OCI-LY7 (cell line): ENCODE data around the gene CDK14. TPM values are rescaled to one million over a fixed set of nuclear protein-coding genes. Genes with fewer than 3 reads are reported as not detected.

ENCODE experiments used
- BruUV-seq: library from RNA; stranded (reverse); fragments of 400-500 nt; replicated peaks from 2 replicates; lab custom pipeline; 2021; lab: Mats Ljungman, UMichigan
- CTCF ChIA-PET: fragments of 300-600 bp; sonication (Branson Sonifier 250); formaldehyde crosslinking; loops from one replicate; lab custom pipeline; 2022; ENCODE audit warnings: antibody characterized with exemption; ENCODE audit not compliant: unreplicated experiment; lab: Charles Lee
- POLR2A ChIA-PET: fragments of 300-600 bp; sonication (Branson Sonifier 250); formaldehyde crosslinking; loops from one replicate; lab custom pipeline; 2022; ENCODE audit warnings: antibody characterized with exemption; lab: Charles Lee
- DNase-seq: peaks from one replicate; pipeline ENCODE4 v3.0.0-alpha.2; 2015; ENCODE audit warnings: low spot score
- H2AFZ ChIP-seq: fragments of 200-600 bp; sonication (generic), shearing (Covaris generic); 2 replicates; pipeline ENCODE4 v1.6.1; 2014; ENCODE audit warnings: mild to moderate bottlenecking, antibody characterized with exemption, low read length, moderate library complexity
- H3K27ac ChIP-seq: fragments of 200-600 bp; sonication (generic); 2 replicates; pipeline ENCODE4 v1.5.1; 2014; ENCODE audit warnings: mixed run types, low read depth, mild to moderate bottlenecking, moderate library complexity, low read length, inconsistent platforms; ENCODE audit not compliant: poor library complexity, severe bottlenecking
- H3K36me3 ChIP-seq: fragments of 200-600 bp; sonication (generic); 2 replicates; pipeline ENCODE4 v1.6.1; 2014; ENCODE audit warnings: mild to moderate bottlenecking, antibody characterized with exemption, low read length, moderate library complexity, mixed read lengths; ENCODE audit not compliant: insufficient read depth
- H3K4me1 ChIP-seq: fragments of 200-600 bp; sonication (generic); 2 replicates; pipeline ENCODE4 v1.5.1; 2014; ENCODE audit warnings: mild to moderate bottlenecking, low read length; ENCODE audit not compliant: insufficient read depth, poor library complexity, severe bottlenecking
- H3K4me2 ChIP-seq: fragments of 200-600 bp; sonication (generic); 2 replicates; pipeline ENCODE4 v1.6.1; 2014; ENCODE audit warnings: mild to moderate bottlenecking, low read length
- H3K4me3 ChIP-seq: fragments of 200-600 bp; sonication (generic); 2 replicates; pipeline ENCODE4 v1.5.1; 2014; ENCODE audit warnings: mild to moderate bottlenecking, low read depth, low read length; ENCODE audit not compliant: poor library complexity, severe bottlenecking
- H3K79me2 ChIP-seq: fragments of 200-600 bp; sonication (generic); 2 replicates; pipeline ENCODE4 v1.6.1; 2016; ENCODE audit warnings: low read depth, mild to moderate bottlenecking, low read length, moderate library complexity, mixed read lengths; ENCODE audit not compliant: insufficient read depth
- H3K9me2 ChIP-seq: fragments of 200-600 bp; sonication (generic); 2 replicates; pipeline ENCODE4 v1.6.1; 2016; ENCODE audit warnings: mild to moderate bottlenecking, low read length, mixed read lengths; ENCODE audit not compliant: insufficient read depth
- H3K9me3 ChIP-seq: fragments of 200-600 bp; sonication (generic); 2 replicates; pipeline ENCODE4 v1.6.1; 2014; ENCODE audit warnings: mild to moderate bottlenecking, mixed run types, low read length, mixed read lengths
- H4K20me1 ChIP-seq: fragments of 200-600 bp; sonication (generic); 2 replicates; pipeline ENCODE4 v1.6.1; 2014; ENCODE audit warnings: mild to moderate bottlenecking, antibody characterized with exemption, low read length, moderate library complexity, mixed read lengths; ENCODE audit not compliant: insufficient read depth
- EZH2phosphoT487 ChIP-seq: fragments of 200-600 bp; sonication (generic); IDR thresholded peaks from 2 replicates; pipeline ENCODE4 v1.6.1; 2018; ENCODE audit warnings: low read depth, borderline replicate concordance, mild to moderate bottlenecking, mixed run types, antibody characterized with exemption, low read length, moderate library complexity, mixed read lengths
- intact Hi-C: fragments of 100-400 bp; cut with micrococcal nuclease; formaldehyde crosslinking; loops from one replicate; pipeline ENCODE4 v1.10.0; 2022; ENCODE audit not compliant: unreplicated experiment
- total RNA-seq, 2 experiments: library from RNA; depleted of rRNA in 1 of 2; stranded (reverse); fragments of >200 nt in 1 of 2; shearing (Covaris generic) in 1 of 2; gene quantifications; 2 replicates each; pipeline ENCODE4 v1.2.3, GENCODE V29; 2014 to 2022
- TF ChIP-seq, protein P1 (sequence below): fragments of 200-600 bp; sonication (generic); conservative IDR thresholded peaks from 2 replicates; pipeline ENCODE4 v1.5.1; 2014; ENCODE audit warnings: mild to moderate bottlenecking, antibody characterized with exemption, low read length, moderate library complexity, mixed read lengths

CDK14 gene
- total RNA-seq, 2 experiments from 2014 or later, result 90.7 to 111 TPM

DNA sequence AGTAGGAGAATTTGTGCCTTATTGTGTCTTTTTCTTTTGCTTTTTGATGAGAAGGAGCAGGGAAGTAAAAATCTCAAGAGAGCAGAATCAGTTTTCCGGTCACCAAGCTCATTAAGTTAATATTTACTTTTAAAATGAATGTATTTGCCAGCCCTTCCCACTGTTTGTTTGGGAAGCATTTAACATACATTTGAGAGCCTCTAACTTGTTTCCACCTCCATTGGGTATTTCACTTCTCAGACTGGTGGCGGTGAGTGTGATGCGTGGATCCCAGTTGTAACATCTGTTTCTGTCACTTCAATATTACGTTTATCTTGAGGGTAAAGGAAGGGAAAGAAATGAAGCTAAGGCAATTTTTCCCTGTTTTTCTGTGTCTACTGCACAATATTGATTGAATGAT is 22.8 kb downstream of the CDK14 start:
- Histone ChIP-seq H3K4me2 (no peak overlapping the region), H3K4me1 (no peaks in the 10 kb centered on the region), H2AFZ (no peak overlapping the region), H3K27ac (no peak overlapping the region), H3K9me3 (no peaks in the 10 kb centered on the region), H3K9me2 (no peaks in the 10 kb centered on the region), H4K20me1 (no peaks in the 10 kb centered on the region), H3K36me3 (no peaks in the 10 kb centered on the region), H3K79me2 (no peaks in the 10 kb centered on the region), H3K4me3 (no peak overlapping the region)
- POLR2A ChIA-PET, result interaction anchor here (1.9 kb wide), 1 partner anchor 13 kb away, joined by 4 read pairs; no protein-coding TSS in a partner anchor
- CTCF ChIA-PET, result no interaction called here
- no peak for DNase-seq
- TF ChIP-seq, protein P1, sequence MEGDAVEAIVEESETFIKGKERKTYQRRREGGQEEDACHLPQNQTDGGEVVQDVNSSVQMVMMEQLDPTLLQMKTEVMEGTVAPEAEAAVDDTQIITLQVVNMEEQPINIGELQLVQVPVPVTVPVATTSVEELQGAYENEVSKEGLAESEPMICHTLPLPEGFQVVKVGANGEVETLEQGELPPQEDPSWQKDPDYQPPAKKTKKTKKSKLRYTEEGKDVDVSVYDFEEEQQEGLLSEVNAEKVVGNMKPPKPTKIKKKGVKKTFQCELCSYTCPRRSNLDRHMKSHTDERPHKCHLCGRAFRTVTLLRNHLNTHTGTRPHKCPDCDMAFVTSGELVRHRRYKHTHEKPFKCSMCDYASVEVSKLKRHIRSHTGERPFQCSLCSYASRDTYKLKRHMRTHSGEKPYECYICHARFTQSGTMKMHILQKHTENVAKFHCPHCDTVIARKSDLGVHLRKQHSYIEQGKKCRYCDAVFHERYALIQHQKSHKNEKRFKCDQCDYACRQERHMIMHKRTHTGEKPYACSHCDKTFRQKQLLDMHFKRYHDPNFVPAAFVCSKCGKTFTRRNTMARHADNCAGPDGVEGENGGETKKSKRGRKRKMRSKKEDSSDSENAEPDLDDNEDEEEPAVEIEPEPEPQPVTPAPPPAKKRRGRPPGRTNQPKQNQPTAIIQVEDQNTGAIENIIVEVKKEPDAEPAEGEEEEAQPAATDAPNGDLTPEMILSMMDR, result no peak
- no peak for TF ChIP-seq EZH2phosphoT487
- no TSS peak for BruUV-seq
- intact Hi-C loops, result no loop called here

DNA sequence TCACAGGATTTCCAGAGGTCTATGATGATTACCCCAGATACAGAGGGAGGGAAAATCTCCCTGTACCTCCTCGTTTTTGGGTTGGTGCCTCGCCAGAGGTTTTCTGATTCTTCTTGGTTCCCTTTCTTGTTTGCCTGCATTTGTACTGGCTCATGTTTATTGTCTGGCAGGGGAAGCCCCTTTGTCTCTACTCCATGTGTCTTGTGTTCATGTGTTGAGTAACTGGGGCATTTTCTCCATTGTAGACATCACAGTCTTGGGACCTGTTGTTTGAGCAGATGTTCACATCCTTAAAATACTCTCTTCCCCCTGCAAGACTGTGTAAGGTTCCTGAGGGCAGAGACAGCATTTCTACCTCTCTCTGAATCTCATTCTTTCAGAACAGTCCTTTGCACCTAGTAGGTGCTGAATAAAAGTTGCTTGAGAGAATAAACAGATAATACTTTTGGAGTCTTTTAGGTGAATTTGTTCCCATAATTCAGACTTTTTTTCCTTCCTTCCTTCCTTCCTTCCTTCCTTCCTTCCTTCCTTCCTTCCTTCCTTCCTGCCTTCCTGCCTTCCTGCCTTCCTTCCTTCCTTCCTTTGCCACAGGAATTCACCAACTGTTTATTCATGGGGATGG is 25.1 kb downstream of the CDK14 start:
- no TSS peak for BruUV-seq
- intact Hi-C loops, result no loop called here
- Histone ChIP-seq H3K36me3 (no peaks in the 10 kb centered on the region), H3K27ac (no peak overlapping the region), H3K9me2 (no peaks in the 10 kb centered on the region), H3K79me2 (no peaks in the 10 kb centered on the region), H3K4me3 (no peak overlapping the region), H2AFZ (no peak overlapping the region), H3K4me1 (no peaks in the 10 kb centered on the region), H3K4me2 (no peak overlapping the region), H4K20me1 (no peaks in the 10 kb centered on the region), H3K9me3 (no peaks in the 10 kb centered on the region)
- CTCF ChIA-PET, result no interaction called here
- TF ChIP-seq EZH2phosphoT487, result no peak
- no peak for DNase-seq
- POLR2A ChIA-PET, result interaction anchor here (0.6 kb wide), 1 partner anchor 1424 kb away, joined by 3 read pairs; no protein-coding TSS in a partner anchor

DNA sequence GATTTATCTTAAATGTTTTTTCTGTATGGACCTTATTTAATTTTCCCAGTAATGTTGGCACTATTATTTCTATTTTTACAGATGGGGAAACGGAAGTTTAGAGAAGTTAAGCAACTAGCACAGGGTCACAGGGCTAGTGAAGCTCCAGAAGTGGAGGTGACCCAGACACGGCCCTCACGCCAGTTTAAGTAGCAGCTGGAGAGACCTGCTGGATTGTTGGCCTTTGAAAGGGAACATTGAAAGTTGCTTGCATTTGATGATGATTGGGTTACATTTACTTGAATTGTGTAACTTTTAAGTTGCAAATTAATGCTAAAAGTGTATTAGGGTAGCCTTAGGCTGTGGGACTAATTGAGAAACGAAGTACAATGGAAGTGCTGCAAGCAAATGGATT is 25.6 kb downstream of the CDK14 start:
- no peak for DNase-seq
- no peaks in the 10 kb centered on the region for H3K9me3 ChIP-seq
- no peak overlapping the region for H2AFZ ChIP-seq
- TF ChIP-seq EZH2phosphoT487, result no peak
- TF ChIP-seq, protein P1, result no peak
- CTCF ChIA-PET, result no interaction called here
- H3K4me1 ChIP-seq, result no peaks in the 10 kb centered on the region
- no peaks in the 10 kb centered on the region for H3K36me3 ChIP-seq
- no peak overlapping the region for H3K27ac ChIP-seq
- H4K20me1 ChIP-seq, result no peaks in the 10 kb centered on the region
- no peaks in the 10 kb centered on the region for H3K79me2 ChIP-seq
- BruUV-seq, result no TSS peak
- H3K4me2 ChIP-seq, result no peak overlapping the region
- POLR2A ChIA-PET, result interaction anchor here (0.6 kb wide), 1 partner anchor 1425 kb away, joined by 3 read pairs; no protein-coding TSS in a partner anchor
- no peak overlapping the region for H3K4me3 ChIP-seq
- no peaks in the 10 kb centered on the region for H3K9me2 ChIP-seq
- intact Hi-C loops, result no loop called here
